ENCODE results near the gene NT5E. TPM values are rescaled to one million over a fixed set of nuclear protein-coding genes. Genes with fewer than 3 reads are reported as not detected.

Gene NT5E
- total RNA-seq, 2 experiments from 2014 or later = 5.2 to 6.7 TPM

DNA sequence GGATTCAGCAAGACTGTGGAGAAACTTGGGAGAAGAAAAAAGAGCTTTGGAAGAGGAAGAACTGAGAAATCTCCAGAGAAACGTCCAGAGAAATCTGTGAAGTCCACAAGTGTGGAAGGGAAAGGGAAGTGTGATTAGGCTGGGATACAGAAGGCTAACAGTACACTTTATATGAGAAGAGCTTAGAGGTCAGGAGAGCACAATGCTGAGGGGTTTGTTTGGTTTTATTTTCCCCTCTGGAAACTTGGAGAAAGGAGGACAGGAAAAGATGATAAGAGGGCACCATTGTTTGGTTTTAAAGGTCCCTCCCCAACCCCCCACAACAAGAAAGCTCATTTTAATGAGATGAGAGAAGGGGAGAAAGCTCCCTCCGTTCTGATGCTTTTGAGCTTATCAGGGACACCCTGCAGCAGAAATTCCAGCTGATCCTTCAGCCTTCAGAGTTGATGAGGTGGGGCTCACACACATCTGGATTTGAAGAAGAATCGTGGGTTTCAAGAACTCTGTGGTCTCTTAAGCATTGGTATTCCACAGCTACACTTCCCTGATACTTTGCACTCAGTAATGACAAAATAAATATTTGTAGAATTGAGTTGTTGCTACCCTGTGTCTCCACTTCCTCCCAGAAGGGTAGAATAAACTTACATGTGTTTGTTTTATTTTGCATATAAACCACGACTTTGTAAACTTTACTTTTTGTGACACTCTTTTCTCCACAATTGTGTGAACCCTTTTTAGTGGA lies 1.9 kb downstream of the NT5E start:
- Mint-ChIP-seq H3K27me3 (no peaks in the 10 kb centered on the region), H3K9me3 (no peaks in the 10 kb centered on the region), H3K36me3 (ENCODE audit: low read depth) (peaks cover 13% of the 10 kb centered on the region), H3K4me3 (peak overlapping the region; percentile 91), H3K4me1 (ENCODE audit: low read depth) (peaks cover 63% of the 10 kb centered on the region), H3K27ac (peak overlapping the region; percentile 96)
- ATAC-seq (no peak), DNase-seq (no peak)
- intact Hi-C loops (cut with micrococcal nuclease) = loop anchor here (10.0 kb wide), 1 partner anchor 143 kb away; the partner anchor contains the start of gene SNX14
- ChIA-PET POLR2A (interaction anchor here (0.7 to 6.8 kb wide), 7 partner anchors 8 to 226 kb away, joined by 3 to 89 read pairs (median 8); partner anchors contain the start of gene SYNCRIP), CTCF (interaction anchor here (0.6 to 24.4 kb wide), 12 partner anchors 11 to 218 kb away, joined by 3 to 364 read pairs (median 4); no protein-coding TSS in a partner anchor)
- TF ChIP-seq, protein P1, sequence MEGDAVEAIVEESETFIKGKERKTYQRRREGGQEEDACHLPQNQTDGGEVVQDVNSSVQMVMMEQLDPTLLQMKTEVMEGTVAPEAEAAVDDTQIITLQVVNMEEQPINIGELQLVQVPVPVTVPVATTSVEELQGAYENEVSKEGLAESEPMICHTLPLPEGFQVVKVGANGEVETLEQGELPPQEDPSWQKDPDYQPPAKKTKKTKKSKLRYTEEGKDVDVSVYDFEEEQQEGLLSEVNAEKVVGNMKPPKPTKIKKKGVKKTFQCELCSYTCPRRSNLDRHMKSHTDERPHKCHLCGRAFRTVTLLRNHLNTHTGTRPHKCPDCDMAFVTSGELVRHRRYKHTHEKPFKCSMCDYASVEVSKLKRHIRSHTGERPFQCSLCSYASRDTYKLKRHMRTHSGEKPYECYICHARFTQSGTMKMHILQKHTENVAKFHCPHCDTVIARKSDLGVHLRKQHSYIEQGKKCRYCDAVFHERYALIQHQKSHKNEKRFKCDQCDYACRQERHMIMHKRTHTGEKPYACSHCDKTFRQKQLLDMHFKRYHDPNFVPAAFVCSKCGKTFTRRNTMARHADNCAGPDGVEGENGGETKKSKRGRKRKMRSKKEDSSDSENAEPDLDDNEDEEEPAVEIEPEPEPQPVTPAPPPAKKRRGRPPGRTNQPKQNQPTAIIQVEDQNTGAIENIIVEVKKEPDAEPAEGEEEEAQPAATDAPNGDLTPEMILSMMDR (IDR thresholded peaks at IDR 0.05) = no peak

DNA sequence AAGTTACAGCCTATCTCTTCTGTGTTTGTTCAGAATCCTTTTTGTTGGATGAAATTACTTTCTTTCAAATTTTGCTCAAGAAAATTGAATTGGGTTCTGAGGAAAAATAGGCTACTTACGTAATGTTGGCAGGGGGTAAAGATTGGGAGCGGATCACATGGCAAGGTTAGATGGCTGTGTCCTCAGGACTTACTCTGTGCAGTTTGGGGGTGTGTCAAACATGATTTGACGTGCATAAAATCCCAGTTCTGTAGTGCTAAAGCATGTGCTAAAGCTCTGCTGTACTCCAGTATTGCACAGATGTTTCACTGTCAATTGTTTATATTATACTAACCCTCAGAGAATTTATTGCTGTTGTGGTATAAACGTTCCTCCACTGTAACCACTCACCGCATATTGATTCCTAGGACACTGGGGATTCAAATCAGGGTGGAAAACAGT lies 2.6 kb downstream of the NT5E start:
- ChIA-PET CTCF (interaction anchor here (1.1 to 24.4 kb wide), 6 partner anchors 12 to 129 kb away, joined by 3 to 364 read pairs (median 12); no protein-coding TSS in a partner anchor), POLR2A (interaction anchor here (0.9 to 6.8 kb wide), 6 partner anchors 8 to 226 kb away, joined by 3 to 89 read pairs (median 5); no protein-coding TSS in a partner anchor)
- Mint-ChIP-seq H3K27ac (peak overlapping the region; percentile 96), H3K27me3 (no peaks in the 10 kb centered on the region), H3K4me1 (ENCODE audit: low read depth) (peaks cover 70% of the 10 kb centered on the region), H3K4me3 (peak overlapping the region; percentile 91), H3K36me3 (ENCODE audit: low read depth) (peaks cover 15% of the 10 kb centered on the region), H3K9me3 (no peaks in the 10 kb centered on the region)
- no peak for ATAC-seq
- no peak for DNase-seq
- intact Hi-C loops (cut with micrococcal nuclease) = loop anchor here (10.0 kb wide), 1 partner anchor 142 kb away; the partner anchor contains the start of gene SNX14
- TF ChIP-seq, protein P1 (IDR thresholded peaks at IDR 0.05) = no peak

DNA sequence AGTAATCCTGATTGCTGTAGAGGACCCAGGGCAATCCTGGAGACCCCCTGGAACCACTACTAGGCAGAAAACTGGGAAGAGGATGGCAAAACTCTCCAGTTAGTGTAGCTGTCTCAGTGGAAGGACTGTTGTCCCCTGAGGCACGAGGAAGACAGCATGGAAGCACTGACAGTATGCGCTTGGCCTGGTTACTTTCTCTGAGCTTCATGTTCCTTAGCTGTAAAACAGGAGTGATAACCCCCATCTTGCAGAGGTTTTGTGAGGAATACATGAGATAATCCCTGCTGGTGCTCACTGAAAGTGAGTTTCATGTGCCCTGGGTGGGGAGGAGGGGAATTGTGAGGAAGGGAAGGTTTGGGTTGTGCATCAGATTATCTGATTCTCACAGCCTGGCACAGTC lies 3.2 kb downstream of the NT5E start:
- peak overlapping the region; percentile 91 for H3K4me3 Mint-ChIP-seq
- no peak for DNase-seq
- intact Hi-C loops (cut with micrococcal nuclease) = loop anchor here (10.0 kb wide), 1 partner anchor 142 kb away; the partner anchor contains the start of gene SNX14
- no peak for ATAC-seq
- peaks cover 70% of the 10 kb centered on the region for H3K4me1 Mint-ChIP-seq (ENCODE audit: low read depth)
- CTCF ChIA-PET = interaction anchor here (1.1 to 24.4 kb wide), 5 partner anchors 11 to 225 kb away, joined by 3 to 364 read pairs (median 3); no protein-coding TSS in a partner anchor
- TF ChIP-seq, protein P1 (IDR thresholded peaks at IDR 0.05) = no peak
- peaks cover 17% of the 10 kb centered on the region for H3K36me3 Mint-ChIP-seq (ENCODE audit: low read depth)
- H3K27ac Mint-ChIP-seq = peak overlapping the region; percentile 96
- no peaks in the 10 kb centered on the region for H3K27me3 Mint-ChIP-seq
- POLR2A ChIA-PET = interaction anchor here (0.9 to 6.8 kb wide), 4 partner anchors 11 to 225 kb away, joined by 3 to 89 read pairs (median 8); no protein-coding TSS in a partner anchor
- H3K9me3 Mint-ChIP-seq = no peaks in the 10 kb centered on the region

DNA sequence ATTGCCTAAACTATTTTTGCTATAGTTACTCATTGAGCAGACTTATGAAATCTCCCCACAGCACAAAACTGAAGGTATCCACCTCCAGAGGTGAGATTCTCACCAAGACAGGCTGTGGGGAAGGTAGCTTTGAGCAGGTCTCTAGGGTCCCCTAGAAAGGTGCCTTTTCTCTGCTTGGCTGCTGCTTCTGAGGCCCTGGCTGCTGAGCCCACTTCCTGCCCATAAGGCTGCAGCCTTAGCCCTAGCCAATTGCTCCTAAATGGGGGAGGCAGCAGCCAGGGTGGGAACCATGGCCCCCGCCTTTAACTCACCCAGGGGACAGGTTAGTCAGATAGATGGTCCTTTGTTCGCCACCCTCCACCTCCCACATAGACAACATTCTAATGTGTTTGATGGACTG lies 3.6 kb downstream of the NT5E start:
- Mint-ChIP-seq H3K27me3 (no peaks in the 10 kb centered on the region), H3K27ac (peak overlapping the region; percentile 96), H3K4me3 (peak overlapping the region; percentile 91), H3K4me1 (ENCODE audit: low read depth) (peaks cover 70% of the 10 kb centered on the region), H3K36me3 (ENCODE audit: low read depth) (peaks cover 17% of the 10 kb centered on the region), H3K9me3 (no peaks in the 10 kb centered on the region)
- peak; percentile 10 for ATAC-seq
- intact Hi-C loops (cut with micrococcal nuclease) = loop anchor here (10.0 kb wide), 1 partner anchor 141 kb away; the partner anchor contains the start of gene SNX14
- peak; percentile 46 for DNase-seq
- ChIA-PET POLR2A (interaction anchor here (1.1 to 6.8 kb wide), 2 partner anchors 11 to 53 kb away, joined by 3 to 89 read pairs; no protein-coding TSS in a partner anchor), CTCF (interaction anchor here (1.1 to 24.4 kb wide), 4 partner anchors 11 to 225 kb away, joined by 3 to 364 read pairs (median 34); no protein-coding TSS in a partner anchor)
- TF ChIP-seq, protein P1 (IDR thresholded peaks at IDR 0.05) = no peak

All from activated CD8-positive, alpha-beta T cell treated with anti-CD3 and anti-CD28 coated beads for 36 hours (primary cell).